GM12865 (cell line): ENCODE data around the gene MTA3.
"Not testable (repeated sequence)": the region's sequence is repeated elsewhere in the genome, so short reads cannot be mapped to it uniquely, and the experiment has no call there.

ENCODE experiments used
- DNase-seq: peaks from one replicate; pipeline ENCODE4 v3.0.0; 2010; ENCODE audit warnings: low read depth
- H3K4me3 ChIP-seq: 2 replicates; pipeline ENCODE4 v1.5.1; 2011; ENCODE audit warnings: mild to moderate bottlenecking, low read depth, low read length, control low read depth
- CTCF ChIP-seq: IDR thresholded peaks from 2 replicates; pipeline ENCODE4 v1.5.1; 2011; ENCODE audit warnings: low read length, control low read depth, low read depth, inconsistent platforms; ENCODE audit not compliant: insufficient read depth; ENCODE audit errors: missing control alignments

MTA3 gene

GRCh38 chr2:42607101-42607637 lies 38.7 kb downstream of the MTA3 start:
- H3K4me3 ChIP-seq, result no peak overlapping the region
- TF ChIP-seq CTCF, result no peak
- no peak for DNase-seq

- TF ChIP-seq CTCF, result no peak
- no peak overlapping the region for H3K4me3 ChIP-seq
- DNase-seq, result no peak
Measured at GRCh38 chr2:42613281-42614064, 45.0 kb downstream of the MTA3 start.

- no peak overlapping the region for H3K4me3 ChIP-seq
- no peak for TF ChIP-seq CTCF
- no peak for DNase-seq
Measured at GRCh38 chr2:42614838-42615237, 46.4 kb downstream of the MTA3 start.

GRCh38 chr2:42618116-42618515 lies 49.7 kb downstream of the MTA3 start:
- H3K4me3 ChIP-seq, result no peak overlapping the region
- DNase-seq, result no peak
- no peak for TF ChIP-seq CTCF

DNA sequence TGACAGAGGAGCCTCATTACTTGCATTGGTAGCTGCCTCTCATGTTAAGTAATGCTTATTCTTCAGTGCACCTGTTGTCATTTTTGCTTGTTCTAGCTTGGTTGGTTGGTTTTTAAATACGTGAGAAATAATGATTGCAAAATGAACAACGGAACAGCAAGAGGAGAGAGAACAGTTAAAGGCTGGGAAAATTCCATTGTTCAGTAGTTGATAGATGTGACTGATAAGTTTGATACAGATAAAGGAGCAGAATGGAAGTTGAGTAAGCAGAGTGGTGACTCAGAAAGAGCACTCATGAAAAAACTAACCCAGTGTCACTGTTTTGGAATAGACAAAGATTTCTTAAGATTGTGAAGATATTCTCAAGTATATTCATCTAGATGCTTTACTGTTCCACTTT lies 50.5 kb downstream of the MTA3 start:
- no peak for TF ChIP-seq CTCF
- H3K4me3 ChIP-seq, result no peak overlapping the region
- DNase-seq, result no peak

DNA sequence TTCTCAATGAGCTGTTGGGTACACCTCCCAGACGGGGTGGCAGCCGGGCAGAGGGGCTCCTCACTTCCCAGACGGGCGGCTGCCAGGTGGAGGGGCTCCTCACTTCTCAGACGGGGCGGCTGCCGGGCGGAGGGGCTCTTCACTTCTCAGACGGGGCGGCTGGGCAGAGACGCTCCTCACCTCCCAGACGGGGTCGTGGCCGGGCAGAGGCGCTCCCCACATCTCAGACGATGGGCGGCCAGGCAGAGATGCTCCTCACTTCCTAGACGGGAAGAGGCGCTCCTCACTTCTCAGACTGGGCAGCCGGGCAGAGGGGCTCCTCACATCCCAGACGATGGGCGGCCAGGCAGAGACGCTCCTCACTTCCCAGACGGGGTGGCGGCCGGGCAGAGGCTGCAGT lies 53.2 kb downstream of the MTA3 start:
- not testable (repeated sequence) for DNase-seq, H3K4me3 ChIP-seq

GRCh38 chr2:42622943-42623676 lies 54.7 kb downstream of the MTA3 start:
- no peak for DNase-seq
- no peak overlapping the region for H3K4me3 ChIP-seq
- no peak for TF ChIP-seq CTCF
